Embryonic facial prominence (tissue), 1 donor: ENCODE results near the gene EFNA3.
"Not testable (repeated sequence)": the region's sequence is repeated elsewhere in the genome, so short reads cannot be mapped to it uniquely, and the experiment has no call there.

ENCODE experiments used
- DNase-seq: peaks from one replicate; pipeline ENCODE4 v3.0.0-alpha.2; 2016; ENCODE audit errors: extremely low spot score

Gene EFNA3

DNA sequence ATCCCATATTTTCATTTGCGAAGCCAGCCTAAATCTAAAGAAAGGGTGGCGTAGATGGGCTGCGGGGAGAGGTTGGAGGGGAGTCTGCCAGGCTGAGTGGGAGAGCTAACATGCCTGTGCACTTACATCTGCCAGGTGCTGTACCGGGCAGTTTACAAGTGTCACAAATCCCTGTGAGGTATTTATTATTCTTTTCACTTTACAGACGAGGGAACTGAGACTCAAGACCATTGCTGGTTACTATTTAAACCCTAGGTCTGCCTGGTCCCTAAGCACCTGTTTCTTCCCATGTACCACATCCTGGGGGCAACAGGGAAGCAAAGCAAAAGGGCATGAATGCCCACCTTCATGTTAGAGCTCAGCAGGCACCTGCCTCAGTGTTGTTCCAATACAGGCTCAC is 29.7 kb downstream of the EFNA3 start:
- no peak for DNase-seq

DNA sequence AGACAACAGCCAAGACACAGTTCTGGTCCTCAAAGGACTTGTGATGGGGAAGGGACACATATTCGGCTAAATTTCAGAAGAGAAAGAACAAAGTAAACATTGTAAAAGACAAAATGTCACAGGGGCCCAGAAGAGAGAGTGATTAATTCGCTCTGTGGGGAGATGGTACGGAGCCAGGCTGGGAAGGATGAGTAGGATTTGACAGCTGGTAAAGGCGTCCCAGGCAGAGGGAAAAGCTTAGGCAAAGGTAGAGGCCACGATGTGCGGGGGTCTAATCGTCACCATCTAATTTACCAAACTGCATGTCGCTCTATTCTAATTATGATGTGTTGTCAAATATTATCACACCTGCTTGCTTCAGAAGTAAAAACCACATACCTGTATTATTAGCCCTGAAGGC is 31.7 kb downstream of the EFNA3 start:
- no peak for DNase-seq

DNA sequence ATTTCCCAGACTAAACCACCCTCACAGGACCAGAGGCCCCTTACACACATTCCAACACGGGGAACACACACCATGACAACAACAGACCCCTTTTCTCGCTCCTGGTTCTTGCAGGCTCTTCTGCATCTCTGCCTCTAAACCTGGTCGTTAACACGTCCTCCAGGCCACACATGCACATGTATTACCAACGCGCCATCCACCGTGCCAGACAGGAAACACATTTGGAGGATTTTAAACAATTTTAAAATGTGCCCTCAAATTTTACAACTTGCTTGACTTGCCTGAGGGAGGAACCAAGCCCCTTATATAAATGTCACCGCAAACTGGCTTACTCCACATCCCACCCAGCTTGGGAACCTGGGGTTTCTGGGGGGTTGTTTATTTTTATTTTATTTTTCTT is 32.2 kb downstream of the EFNA3 start:
- no peak for DNase-seq

DNA sequence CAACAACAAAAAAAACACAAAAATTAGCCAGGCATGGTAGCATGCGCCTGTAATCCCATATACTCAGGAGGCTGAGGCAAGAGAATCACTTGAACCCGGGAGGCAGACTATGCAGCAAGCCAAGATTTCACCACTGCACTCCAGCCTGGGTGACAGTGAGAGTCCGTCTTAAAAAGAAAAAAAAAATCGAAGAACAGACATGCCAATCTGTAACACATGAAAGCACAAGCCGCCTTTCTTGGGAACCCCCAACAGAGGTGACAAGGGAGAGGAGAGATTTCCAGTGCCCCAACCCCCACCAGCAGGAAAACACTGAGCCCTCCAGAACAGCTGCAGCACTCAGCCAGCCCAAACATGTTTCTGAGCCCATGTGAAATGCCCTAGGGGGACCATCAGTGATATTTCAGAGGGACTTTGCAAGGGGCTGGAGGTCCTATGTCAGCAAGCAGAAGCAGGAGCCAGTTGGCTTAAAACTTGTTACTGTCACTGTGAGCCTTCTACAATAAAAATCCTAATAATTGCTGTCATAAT is 34.9 kb downstream of the EFNA3 start:
- DNase-seq, result no peak

DNA sequence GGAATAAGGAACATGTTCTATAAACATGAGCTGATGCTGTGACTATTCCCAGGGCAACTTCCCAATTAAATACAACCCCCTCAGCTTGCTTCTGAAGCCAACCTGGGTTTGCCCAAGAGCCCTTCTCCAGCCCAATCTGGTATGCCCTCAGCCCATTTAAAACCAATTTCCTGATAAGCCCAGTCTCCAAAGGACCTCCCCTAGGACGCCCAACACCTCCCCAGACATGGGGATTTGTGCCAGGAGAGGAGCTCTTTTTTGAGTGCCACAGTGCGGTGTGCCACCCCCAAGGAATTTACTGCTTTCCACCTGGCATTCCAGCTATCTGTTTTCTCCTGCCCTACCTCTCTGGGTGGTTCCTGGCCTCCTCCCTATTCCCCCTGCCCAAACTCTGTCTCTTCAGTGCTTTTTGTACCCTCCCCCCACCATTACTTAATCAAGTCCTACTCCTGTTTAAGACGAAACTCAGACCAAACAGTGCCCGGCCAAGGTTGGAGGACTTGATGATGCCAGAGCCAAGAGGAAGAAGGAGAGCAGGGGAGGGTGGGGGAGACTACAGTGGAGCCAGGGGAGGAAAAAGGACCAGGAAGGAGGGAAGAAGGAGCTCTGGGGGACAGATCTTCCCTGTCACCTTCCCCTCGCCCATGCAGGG is 37.6 kb downstream of the EFNA3 start:
- no peak for DNase-seq

DNA sequence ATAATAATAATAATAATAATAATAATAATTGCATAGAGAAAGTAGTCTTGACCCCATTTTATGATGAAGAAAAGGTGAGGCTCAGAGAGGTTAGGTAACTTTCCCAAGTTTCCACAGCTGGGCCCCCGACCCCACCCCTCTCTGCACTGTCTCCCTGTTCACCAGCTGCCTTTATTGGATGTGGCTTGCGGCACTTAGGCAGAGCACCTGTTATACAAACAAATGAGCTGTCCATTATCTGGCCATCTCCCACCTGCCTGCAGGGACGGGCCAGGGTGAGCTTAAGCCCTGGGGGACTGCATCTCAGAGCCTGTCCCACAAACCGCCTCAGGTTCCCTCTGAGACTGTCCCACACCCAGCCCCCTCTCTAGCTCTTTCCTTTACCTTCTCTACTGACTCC is 39.0 kb downstream of the EFNA3 start:
- no peak for DNase-seq

DNA sequence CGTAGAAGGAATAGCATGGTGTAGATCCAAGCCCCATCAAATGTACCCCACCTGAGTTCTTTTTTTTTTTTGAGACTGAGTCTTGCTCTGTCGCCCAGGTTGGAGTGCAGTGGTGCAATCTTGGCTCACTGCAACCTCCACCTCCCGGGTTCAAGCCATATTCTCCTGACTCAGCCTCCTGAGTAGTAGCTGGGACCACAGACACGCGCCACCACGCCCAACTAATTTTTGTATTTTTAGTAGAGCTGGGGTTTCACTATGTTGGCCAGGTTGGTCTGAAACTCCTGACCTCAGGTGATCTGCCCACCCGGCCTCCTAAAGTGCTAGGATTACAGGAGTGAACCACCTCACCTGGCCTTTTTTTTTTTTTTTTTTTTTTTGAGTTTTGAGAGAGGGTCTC is 39.5 kb downstream of the EFNA3 start:
- DNase-seq, result not testable (repeated sequence)

DNA sequence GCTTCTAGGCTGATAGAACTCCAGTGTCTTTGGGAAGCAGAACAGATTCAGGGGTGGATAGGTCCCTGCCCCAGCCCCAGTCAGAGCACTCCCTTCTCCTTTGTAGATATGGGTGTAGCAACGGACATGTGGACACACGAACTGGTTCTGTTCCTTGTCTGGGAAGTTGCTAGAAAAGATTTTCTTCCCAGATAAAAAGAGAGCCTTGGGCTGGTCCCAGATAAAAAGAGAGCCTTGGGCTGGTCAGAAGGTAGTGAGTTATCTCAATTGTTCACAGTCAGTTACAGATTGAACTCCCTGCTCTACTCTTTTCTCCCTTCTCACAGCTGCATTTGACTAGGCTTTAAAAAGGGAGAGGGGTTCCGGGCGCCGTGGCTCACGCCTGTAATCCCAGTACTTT is 41.6 kb downstream of the EFNA3 start:
- no peak for DNase-seq

DNA sequence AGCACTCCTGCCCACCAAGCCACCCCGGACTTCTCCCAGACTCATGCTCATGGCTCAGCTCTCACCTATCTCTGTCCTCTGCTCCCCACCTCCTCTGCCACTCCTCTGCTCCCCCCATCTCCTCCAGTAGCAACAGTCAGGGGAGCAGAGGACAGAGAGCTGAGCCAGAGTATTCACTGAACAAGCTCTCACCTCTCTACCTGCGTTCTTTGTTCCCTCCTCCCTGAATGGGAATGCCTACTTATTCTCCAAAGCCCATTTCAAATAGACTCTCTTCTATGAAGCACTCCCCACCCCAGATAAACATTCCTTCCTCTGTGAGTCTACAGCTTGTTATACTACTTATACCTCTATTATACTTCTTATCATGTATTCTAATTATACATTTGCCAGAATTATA is 42.6 kb downstream of the EFNA3 start:
- DNase-seq, result no peak

DNA sequence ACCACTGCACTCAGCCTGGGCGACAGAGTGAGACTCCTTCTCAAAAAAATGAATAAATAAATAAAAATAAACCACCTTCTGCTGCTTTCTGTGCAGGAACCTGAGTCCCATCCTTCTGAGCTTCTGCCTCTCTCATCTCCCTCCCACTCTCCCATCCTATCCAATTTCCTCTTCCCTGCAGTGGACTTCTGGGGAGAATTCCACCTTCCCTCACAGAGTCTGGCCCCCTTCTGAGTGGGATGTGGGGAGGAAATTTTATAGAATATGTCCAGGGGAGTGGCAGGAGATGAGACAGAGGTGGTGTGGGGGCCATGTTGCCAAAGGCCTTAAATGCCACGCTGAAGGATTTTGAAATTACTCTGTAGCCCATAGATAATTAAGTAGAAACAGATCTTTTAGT is 43.7 kb downstream of the EFNA3 start:
- no peak for DNase-seq

DNA sequence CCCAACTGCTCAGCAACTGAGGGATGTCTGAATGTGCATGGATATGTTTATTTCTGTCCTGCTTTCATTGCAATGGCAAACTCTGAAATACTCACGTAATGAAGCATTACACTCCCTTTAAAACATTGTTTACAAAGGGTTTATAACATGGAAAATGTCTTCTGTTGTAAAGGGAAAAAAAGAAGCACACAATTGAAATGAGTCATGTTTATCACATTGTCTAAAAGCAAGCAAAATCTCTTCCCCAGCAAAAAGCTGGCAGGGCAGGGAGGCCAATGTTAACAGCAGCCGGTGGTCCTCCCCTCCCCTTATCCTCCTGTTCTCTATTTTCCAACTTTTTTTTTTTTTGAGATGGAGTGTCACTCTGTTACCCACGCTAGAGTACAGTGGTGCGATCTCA is 45.2 kb downstream of the EFNA3 start:
- no peak for DNase-seq

DNA sequence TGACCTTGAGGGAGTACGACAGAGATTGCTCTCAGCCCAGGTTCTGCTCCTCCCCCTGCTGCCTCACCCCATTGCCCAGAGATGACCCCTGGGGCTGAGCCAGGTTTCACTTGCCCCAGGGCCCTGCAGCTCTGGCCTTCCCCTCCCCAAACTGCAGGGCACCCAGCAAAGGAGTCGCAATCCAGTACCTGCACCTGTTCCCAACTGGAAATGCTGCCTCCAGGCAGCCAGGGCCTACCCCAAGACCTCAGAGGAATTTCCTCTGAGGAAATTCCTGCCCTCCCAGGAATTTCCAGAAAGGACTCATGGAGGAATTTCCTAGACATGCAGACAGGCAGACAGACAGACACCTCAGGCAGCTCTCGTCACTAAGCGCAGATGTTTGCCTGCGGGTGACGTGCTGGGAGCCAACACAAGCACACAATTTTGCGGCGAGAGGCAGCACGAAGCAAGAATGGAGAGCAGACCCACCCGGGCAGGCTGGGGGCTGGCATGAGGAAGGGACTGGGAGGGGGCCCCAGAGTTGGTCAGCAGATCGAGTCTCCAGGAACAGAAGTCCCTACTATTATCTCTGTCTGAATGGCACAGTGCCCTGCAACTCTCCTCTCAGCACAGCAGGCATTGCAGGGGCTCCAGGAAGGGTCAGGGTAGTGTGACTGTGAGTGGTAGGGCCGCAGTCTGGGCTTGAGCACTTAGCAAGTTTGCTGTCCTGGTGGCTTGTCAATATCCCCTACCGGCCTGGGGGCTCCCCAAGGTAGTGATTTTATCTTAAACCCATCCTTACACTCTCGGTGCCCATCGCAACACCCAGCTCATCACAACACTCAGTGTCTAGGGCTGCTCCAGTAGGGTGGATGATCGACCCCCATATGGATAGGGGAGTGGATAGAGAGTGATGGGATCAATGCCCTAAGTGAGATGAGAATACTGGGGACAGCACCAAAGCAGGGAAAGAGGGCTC is 46.1 kb downstream of the EFNA3 start:
- no peak for DNase-seq

DNA sequence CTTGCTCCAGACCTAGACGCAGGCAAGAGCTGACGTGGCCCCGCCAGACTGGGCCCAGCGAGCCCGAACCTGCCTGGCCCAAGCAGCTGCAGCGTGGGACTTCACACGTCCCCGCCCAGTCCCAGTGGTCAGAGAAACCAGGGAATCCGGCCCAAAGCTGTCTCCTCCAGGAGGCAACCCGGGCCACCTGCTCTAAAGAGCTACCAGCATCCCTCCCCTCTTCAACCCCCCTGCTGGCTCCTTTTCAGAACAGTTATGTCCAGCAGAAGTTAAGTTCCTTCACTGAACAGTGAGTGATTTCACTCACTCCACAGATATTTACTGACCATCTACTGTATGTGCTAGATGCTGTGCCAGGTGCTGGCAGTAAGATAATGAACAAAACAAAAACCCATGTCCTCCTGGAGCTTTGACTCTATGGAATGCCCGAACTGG is 46.9 kb downstream of the EFNA3 start:
- DNase-seq, result no peak

DNA sequence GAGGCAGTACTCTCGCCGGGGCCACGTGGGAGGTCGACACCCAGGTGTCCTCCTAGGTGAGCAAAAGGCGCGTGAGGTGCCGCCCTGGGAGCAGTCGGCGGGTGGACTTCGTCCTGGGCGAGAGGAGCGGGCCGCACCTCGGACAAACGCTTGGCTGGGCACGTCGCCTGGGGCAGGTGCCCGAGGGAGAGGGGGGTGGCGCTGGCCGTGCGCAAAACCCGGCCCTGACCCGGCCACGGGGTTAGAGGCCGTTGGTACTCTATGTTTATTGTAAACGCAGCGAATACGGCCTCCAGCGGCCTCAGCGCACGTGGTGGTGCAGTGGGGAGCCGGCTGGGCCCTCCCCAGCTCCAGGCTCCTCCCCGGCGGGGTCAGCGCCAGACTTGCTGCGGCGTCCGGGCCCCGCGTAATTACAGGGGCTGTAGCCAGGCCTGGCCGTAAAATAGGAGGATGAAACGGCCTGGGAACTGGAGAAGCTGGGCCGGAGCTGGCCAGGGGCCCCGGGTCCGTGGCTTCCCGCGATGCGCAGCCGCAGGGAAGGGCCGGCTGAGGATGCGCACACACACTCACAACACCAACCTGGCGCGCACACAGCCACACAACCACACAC is 47.4 kb downstream of the EFNA3 start:
- DNase-seq, result no peak

DNA sequence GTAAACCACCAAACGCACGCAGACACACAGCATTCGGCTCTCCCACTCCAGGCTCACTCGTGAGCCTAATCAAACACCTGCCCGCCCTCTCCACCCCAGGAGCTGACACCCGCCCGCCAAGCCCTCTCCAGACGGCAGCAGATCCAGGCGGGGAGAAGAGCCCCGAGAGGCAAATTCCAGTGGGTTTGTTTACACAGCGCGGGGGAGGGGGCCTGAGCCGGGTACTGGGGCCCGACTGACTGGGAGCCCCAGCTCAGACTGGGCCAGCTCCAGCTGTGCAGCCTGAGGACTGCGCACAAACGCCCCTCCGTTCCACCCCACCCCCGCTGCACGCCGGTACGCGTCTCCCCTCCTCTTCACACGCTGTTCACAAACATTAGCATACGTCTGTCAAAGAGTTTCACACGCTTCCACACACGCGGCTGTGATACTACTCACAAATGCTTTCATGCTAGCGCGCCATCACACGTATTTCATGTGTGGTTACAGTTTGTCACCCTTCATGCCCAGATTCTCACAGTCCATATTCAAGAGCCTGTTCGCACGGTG is 48.0 kb downstream of the EFNA3 start:
- no peak for DNase-seq

DNA sequence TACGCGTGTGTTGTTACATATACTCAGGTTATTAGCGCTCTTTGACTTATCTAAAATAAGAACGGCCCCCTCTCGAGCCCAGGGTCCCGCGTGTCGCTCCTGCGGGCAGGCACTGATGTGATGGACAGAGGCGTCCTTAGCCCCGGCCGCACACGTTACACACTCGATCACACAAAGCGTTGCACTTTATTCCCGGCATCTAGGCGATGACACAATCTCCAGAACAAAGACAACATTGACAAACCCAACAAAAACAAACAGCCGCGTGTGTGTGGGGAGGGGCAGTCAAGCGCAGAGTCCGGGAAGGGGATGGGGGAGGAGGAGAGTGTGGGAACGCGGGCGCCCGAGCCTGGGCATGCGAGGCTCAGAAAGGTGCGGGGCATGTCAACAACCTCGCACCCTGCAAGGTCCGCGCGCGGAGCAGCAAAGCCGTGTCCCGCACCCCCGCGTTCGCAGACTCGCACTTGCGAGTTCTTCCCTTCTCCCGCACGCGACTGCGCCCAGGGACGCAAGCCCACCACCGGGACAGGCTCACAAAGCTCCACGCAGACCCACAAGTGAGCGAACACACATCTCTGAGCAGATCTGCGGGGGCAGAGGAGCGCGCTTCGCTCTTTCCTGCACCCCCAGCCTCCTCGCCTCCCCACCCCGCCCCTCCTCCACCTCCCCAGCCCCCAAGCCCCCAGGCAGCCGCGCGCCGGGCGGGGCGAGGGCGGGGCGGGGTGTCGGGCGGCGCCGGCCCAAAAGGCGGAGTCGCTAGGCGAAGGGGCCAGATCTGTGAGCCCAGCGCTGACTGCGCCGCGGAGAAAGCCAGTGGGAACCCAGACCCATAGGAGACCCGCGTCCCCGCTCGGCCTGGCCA is 48.7 kb downstream of the EFNA3 start, which contains the start of gene EFNA1:
EFNA1 (plus strand) TSS at position 772 of the 862 bp plus-strand sequence. CDS start 102 bp downstream, outside the sequence.
- DNase-seq, result no peak

DNA sequence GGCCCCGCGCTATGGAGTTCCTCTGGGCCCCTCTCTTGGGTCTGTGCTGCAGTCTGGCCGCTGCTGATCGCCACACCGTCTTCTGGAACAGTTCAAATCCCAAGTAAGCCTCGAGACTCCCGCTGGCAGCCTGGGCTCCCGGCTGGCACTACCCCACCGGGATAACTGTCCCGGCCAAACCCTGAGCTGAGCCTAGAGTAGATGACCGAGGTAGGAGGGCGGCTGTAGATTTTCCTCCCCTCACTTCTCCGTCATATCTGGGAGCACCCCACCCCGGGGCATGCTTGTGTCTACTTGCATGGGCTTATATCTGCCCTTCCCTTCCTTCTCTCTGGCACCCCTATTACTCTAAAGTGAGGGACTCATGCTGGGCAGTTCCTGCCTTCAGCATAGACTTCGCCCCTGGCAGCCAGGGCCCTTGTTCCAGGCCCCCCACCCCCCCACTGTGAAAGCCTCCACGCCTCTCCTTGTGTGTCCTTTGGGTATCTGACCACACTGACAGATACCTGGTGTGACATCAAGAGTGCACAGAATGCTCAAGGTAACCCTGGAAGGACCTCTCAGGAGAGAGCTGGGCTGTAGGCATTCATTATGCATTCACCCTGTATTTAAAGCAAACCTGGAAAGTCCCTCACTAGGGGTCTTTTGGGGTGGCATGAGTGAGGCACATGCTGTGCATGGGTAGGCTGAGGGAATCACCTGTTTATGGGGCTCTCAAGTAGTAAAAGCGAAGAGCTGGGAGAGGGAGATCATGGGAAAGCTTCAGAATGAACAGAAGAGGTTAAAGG is 49.5 kb downstream of the EFNA3 start:
- no peak for DNase-seq

DNA sequence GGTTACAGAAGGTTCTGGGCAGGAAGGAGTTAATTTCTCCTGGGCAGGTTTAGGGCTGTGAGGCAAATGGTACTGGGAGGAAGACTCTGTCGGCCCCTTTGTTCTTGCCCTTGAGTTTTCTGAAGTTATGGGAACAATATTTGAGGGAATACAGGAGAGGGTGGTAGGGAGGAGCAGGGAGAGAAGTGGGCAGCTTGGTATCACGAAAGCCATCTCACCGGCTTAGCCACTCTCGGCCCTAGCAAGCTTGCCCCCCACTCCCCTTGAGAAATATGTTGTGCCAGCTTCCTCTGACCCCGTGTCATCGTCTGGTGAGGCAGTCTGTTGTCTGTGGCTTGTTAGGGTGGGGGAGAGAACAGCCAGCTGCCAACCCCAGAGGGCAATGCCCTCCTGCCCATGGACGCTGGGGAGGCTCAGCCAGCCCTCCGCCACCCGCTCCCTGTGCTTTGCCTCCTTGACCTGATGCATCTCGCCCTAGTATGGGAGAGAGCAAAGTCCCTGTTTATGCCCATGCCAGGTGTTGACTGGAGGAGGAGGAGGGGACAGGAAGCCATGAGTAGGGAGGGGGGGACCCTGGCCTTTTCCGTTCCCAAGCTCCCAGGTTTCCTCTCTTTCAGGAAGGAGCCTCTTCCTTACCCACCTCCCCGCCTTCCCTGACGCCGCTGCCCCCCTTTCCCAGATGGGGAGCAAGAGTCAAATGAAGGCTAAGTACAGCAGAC is 50.3 kb downstream of the EFNA3 start:
- DNase-seq, result no peak

DNA sequence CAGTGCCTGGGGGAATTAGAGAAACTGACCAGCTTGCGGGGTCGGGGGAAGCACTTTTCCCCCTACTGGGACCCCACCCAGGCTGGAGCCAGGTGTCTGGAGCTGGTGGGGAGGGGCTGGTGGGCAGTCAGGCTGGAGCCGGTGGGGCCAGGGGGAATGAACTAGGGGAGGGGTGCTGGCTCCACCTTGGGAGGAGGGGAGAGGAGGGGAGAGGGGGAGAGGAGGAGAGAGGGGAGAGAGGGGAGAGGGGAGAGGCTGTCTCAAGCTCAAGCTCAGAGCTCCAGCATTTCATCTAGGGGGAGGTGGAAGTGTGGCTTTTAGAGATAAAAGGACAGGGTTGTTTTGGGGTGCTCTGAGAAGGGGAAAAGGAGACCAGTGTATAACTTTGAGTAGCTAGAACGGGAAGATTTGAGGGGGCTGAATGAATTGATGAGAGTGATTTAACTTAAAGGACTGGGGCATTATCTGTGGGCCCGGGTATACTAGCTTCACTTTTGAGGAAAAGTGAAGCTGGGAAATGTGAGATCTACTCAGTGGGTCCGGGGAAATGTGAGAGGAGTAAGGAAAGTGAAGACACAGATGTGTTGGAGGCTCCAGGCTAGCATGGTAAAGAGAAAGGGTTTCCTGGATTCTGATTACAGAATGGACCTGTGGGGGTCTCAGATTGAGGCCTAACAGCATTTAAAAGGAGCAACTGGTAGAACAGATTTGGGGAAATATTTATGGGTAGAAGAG is 51.8 kb downstream of the EFNA3 start:
- DNase-seq, result no peak
